Nephron (organoid): ENCODE data around the gene JAKMIP2.

ENCODE experiments used
- H3K27ac Mint-ChIP-seq, 3 experiments: 2 replicates each; pipeline ENCODE4 v1.8.0; 2020; ENCODE audit warnings: mixed read lengths in 3 of 3, mild to moderate bottlenecking in 2 of 3, moderate library complexity in 1 of 3
- H3K27me3 Mint-ChIP-seq: 2 replicates; pipeline ENCODE4 v1.8.0; 2021; ENCODE audit warnings: low read depth, mild to moderate bottlenecking, moderate library complexity, mixed read lengths
- H3K36me3 Mint-ChIP-seq: 2 replicates; pipeline ENCODE4 v1.8.0; 2020; ENCODE audit warnings: low read depth, mixed read lengths
- H3K4me1 Mint-ChIP-seq: 2 replicates; pipeline ENCODE4 v1.8.0; 2020; ENCODE audit warnings: mixed read lengths
- H3K4me3 Mint-ChIP-seq, 3 experiments: 2 replicates each; pipeline ENCODE4 v1.8.0; 2020; ENCODE audit warnings: mild to moderate bottlenecking in 3 of 3, mixed read lengths in 3 of 3, moderate library complexity in 2 of 3
- H3K9me3 Mint-ChIP-seq: 2 replicates; pipeline ENCODE4 v1.8.0; 2020; ENCODE audit warnings: mixed read lengths
- CTCF ChIP-seq, 3 experiments: fragments of 200-600 bp; sonication (generic); IDR thresholded peaks; one replicate each; pipeline ENCODE4 v1.5.0; 2021; ENCODE audit warnings: antibody characterized with exemption in 3 of 3; ENCODE audit not compliant: unreplicated experiment in 3 of 3

Gene JAKMIP2

DNA sequence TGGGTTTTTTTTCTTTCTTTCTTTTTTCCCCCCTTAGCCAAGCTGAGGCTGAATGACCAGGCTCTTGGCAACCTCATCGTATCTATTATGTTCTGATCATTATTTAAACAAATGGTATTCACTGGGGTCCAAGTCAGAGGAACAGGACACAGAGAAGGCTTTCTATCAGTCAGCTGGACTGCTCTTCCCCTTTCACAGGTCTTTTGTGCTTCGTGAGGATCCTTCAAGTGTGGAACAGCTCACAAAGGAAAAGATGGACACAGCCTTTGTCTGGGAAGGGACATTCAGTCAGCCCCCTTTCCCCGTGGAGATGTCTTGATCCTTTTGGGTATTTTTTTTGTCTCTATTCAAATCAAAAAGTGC, 218.4 kb downstream of the JAKMIP2 start:
- H3K27ac Mint-ChIP-seq: peak overlapping the region in 1 of 3 experiments; percentile 23
- H3K4me3 Mint-ChIP-seq: no peak overlapping the region
- no peak for TF ChIP-seq CTCF (IDR thresholded peaks at IDR 0.05; ENCODE audit: unreplicated experiment in 3 of 3)
- no peaks in the 10 kb centered on the region for H3K9me3 Mint-ChIP-seq
- H3K36me3 Mint-ChIP-seq: no peaks in the 10 kb centered on the region
- peaks cover 5% of the 10 kb centered on the region for H3K27me3 Mint-ChIP-seq
- peaks cover 34% of the 10 kb centered on the region for H3K4me1 Mint-ChIP-seq

- no peak overlapping the region for H3K4me3 Mint-ChIP-seq
- no peaks in the 10 kb centered on the region for H3K36me3 Mint-ChIP-seq
- peaks cover 5% of the 10 kb centered on the region for H3K27me3 Mint-ChIP-seq
- peaks cover 35% of the 10 kb centered on the region for H3K4me1 Mint-ChIP-seq
- no peaks in the 10 kb centered on the region for H3K9me3 Mint-ChIP-seq
- peak overlapping the region in 2 of 3 experiments; percentile 23 to 40 for H3K27ac Mint-ChIP-seq
- TF ChIP-seq CTCF (IDR thresholded peaks at IDR 0.05; ENCODE audit: unreplicated experiment in 3 of 3): no peak
Measured at GRCh38 chr5:147563466-147564123, 218.9 kb downstream of the JAKMIP2 start.

- H3K27ac Mint-ChIP-seq: peak overlapping the region in 2 of 3 experiments; percentile 71 to 74
- no peaks in the 10 kb centered on the region for H3K9me3 Mint-ChIP-seq
- peaks cover 5% of the 10 kb centered on the region for H3K27me3 Mint-ChIP-seq
- TF ChIP-seq CTCF (IDR thresholded peaks at IDR 0.05; ENCODE audit: unreplicated experiment in 3 of 3): no peak
- H3K36me3 Mint-ChIP-seq: no peaks in the 10 kb centered on the region
- H3K4me3 Mint-ChIP-seq: no peak overlapping the region
- peaks cover 34% of the 10 kb centered on the region for H3K4me1 Mint-ChIP-seq
Measured at GRCh38 chr5:147561435-147561834, 221.1 kb downstream of the JAKMIP2 start.

DNA sequence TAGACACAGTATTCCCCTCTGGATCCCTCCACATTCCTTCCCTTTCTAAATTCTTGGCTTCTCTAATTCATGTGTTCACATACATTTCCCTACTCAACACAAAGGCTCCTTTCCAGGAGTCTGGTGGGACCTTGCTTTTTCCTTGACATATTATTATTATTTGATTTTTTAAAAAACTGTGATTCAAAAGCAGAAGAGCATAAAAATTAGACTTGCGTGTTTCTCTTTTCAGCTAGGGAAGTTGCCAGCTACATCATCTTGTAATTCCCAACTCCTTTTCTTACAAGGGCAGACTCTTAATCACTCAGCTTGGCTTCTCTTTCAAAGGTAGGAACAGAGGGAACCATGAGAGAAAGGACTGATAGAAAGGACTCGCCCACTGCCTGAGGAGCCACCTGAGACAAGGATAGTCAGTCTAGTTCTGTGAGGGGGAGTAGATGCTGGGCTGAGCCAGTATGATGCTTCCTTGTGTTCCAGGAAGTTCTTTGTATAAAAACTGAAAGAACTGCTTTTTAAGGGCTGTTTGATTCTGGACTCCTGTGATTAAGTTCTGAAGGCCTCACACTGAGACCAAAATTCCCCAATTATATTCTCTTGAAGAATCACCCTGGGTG, 221.7 kb downstream of the JAKMIP2 start:
- Mint-ChIP-seq H3K4me3 (peak overlapping the region in 1 of 3 experiments; percentile 1), H3K36me3 (no peaks in the 10 kb centered on the region), H3K4me1 (peaks cover 34% of the 10 kb centered on the region), H3K9me3 (no peaks in the 10 kb centered on the region), H3K27me3 (peaks cover 5% of the 10 kb centered on the region), H3K27ac (peak overlapping the region in 2 of 3 experiments; percentile 71 to 74)
- TF ChIP-seq CTCF (IDR thresholded peaks at IDR 0.05; ENCODE audit: unreplicated experiment in 3 of 3): no peak

DNA sequence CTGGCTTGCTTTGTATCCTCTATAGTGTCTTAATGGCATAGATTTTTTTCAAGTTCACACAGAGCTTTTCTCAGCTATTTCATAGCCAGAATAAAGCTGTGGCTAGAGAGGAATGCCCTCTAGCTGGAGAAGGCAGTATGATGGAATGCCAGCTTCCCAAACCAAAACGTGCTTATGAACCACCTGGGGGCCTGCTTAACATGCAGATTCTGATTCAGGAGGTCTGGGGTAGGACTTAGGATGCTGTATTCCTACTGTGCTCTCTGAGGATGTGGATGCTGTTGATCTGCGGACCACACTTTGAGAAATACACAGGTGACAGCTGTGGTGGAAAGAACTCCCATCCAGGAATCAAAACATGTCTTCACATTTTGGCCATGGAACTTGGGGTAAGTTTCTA, 222.8 kb downstream of the JAKMIP2 start:
- Mint-ChIP-seq H3K4me3 (no peak overlapping the region), H3K36me3 (no peaks in the 10 kb centered on the region), H3K27ac (no peak overlapping the region), H3K4me1 (peaks cover 36% of the 10 kb centered on the region), H3K27me3 (peaks cover 5% of the 10 kb centered on the region), H3K9me3 (no peaks in the 10 kb centered on the region)
- TF ChIP-seq CTCF (IDR thresholded peaks at IDR 0.05; ENCODE audit: unreplicated experiment in 3 of 3): no peak

DNA sequence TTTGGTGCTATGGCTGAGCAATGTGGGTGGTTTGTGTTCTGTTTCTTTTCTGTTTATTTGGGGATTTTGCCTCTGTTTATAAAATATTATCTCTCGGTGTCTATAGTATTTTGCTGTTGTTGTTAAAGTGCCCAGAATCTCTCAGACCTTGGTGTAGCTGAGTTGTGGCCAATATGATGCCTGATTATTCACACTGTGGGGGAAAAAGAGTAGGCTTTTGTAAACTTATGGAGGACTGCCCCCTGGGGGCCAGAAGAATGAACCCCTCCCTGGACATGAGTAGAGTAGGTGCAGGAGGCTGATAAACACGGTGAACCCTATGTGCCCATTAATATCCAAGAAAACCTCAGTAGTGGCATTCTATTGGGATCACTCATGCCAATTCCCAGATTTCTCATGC, 223.7 kb downstream of the JAKMIP2 start:
- H3K27ac Mint-ChIP-seq: peak overlapping the region in 2 of 3 experiments; percentile 10 to 26
- no peaks in the 10 kb centered on the region for H3K27me3 Mint-ChIP-seq
- no peak overlapping the region for H3K4me3 Mint-ChIP-seq
- no peaks in the 10 kb centered on the region for H3K9me3 Mint-ChIP-seq
- H3K36me3 Mint-ChIP-seq: no peaks in the 10 kb centered on the region
- peaks cover 37% of the 10 kb centered on the region for H3K4me1 Mint-ChIP-seq
- peak; percentile 32 to 42 (median 35) for TF ChIP-seq CTCF (IDR thresholded peaks at IDR 0.05; ENCODE audit: unreplicated experiment in 3 of 3)
